Measurements from ENCODE around the gene PAXX. TPM values are rescaled to one million over a fixed set of nuclear protein-coding genes. Genes with fewer than 3 reads are reported as not detected.

Gene PAXX
- total and polyA plus RNA-seq, 9 of the 15 experiments (the other 6 are each of a cell fraction or from before 2014, with no cell fraction given): 1.2 to 175 (median 38.5) TPM

DNA sequence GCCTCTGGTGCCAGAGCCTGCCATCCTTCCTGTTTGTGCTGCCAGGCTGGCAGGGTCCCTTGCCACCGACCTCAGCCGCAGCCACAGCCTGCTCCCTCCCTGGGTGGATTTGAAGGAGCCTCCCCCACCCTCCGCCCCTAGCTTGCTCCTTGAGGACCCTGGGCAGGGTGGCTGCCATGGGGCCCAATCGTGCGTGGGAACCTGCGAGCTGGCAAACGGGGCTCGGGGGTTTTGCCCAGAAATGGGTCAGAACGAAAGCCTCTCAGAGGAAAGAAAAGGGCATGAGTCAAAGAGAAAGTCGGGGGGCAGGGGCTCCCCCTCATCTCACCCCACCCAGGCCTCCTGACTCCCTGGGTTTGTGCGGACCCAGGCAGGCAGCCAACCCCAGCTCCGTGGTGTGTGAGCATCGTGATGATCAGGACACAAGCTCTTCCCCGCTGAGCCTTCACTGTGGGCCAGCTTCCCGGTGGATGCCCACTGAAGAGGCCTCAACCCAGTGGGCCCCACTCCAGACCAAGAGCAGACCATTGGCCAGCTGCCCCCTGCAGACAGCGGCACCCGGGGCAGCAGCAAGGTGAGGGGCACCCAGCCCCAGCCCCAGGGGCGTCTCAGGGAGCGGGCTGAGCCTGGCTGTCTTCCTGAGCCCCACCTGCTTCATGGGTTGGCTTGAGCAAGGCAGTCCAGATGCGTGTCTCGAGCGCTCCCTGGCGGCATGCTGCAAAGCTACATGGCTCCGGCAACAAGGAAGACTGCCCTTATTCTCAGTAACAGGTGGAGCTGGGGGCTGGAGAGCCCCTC is 42.7 kb downstream of the PAXX start (continued):
- TF ChIP-seq, protein P1, sequence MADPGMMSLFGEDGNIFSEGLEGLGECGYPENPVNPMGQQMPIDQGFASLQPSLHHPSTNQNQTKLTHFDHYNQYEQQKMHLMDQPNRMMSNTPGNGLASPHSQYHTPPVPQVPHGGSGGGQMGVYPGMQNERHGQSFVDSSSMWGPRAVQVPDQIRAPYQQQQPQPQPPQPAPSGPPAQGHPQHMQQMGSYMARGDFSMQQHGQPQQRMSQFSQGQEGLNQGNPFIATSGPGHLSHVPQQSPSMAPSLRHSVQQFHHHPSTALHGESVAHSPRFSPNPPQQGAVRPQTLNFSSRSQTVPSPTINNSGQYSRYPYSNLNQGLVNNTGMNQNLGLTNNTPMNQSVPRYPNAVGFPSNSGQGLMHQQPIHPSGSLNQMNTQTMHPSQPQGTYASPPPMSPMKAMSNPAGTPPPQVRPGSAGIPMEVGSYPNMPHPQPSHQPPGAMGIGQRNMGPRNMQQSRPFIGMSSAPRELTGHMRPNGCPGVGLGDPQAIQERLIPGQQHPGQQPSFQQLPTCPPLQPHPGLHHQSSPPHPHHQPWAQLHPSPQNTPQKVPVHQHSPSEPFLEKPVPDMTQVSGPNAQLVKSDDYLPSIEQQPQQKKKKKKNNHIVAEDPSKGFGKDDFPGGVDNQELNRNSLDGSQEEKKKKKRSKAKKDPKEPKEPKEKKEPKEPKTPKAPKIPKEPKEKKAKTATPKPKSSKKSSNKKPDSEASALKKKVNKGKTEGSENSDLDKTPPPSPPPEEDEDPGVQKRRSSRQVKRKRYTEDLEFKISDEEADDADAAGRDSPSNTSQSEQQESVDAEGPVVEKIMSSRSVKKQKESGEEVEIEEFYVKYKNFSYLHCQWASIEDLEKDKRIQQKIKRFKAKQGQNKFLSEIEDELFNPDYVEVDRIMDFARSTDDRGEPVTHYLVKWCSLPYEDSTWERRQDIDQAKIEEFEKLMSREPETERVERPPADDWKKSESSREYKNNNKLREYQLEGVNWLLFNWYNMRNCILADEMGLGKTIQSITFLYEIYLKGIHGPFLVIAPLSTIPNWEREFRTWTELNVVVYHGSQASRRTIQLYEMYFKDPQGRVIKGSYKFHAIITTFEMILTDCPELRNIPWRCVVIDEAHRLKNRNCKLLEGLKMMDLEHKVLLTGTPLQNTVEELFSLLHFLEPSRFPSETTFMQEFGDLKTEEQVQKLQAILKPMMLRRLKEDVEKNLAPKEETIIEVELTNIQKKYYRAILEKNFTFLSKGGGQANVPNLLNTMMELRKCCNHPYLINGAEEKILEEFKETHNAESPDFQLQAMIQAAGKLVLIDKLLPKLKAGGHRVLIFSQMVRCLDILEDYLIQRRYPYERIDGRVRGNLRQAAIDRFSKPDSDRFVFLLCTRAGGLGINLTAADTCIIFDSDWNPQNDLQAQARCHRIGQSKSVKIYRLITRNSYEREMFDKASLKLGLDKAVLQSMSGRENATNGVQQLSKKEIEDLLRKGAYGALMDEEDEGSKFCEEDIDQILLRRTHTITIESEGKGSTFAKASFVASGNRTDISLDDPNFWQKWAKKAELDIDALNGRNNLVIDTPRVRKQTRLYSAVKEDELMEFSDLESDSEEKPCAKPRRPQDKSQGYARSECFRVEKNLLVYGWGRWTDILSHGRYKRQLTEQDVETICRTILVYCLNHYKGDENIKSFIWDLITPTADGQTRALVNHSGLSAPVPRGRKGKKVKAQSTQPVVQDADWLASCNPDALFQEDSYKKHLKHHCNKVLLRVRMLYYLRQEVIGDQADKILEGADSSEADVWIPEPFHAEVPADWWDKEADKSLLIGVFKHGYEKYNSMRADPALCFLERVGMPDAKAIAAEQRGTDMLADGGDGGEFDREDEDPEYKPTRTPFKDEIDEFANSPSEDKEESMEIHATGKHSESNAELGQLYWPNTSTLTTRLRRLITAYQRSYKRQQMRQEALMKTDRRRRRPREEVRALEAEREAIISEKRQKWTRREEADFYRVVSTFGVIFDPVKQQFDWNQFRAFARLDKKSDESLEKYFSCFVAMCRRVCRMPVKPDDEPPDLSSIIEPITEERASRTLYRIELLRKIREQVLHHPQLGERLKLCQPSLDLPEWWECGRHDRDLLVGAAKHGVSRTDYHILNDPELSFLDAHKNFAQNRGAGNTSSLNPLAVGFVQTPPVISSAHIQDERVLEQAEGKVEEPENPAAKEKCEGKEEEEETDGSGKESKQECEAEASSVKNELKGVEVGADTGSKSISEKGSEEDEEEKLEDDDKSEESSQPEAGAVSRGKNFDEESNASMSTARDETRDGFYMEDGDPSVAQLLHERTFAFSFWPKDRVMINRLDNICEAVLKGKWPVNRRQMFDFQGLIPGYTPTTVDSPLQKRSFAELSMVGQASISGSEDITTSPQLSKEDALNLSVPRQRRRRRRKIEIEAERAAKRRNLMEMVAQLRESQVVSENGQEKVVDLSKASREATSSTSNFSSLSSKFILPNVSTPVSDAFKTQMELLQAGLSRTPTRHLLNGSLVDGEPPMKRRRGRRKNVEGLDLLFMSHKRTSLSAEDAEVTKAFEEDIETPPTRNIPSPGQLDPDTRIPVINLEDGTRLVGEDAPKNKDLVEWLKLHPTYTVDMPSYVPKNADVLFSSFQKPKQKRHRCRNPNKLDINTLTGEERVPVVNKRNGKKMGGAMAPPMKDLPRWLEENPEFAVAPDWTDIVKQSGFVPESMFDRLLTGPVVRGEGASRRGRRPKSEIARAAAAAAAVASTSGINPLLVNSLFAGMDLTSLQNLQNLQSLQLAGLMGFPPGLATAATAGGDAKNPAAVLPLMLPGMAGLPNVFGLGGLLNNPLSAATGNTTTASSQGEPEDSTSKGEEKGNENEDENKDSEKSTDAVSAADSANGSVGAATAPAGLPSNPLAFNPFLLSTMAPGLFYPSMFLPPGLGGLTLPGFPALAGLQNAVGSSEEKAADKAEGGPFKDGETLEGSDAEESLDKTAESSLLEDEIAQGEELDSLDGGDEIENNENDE (IDR thresholded peaks at IDR 0.05; ENCODE audit: low read depth, low read length): no peak
- TF ChIP-seq PYGO2 (tag; IDR thresholded peaks at IDR 0.05): no peak
- TF ChIP-seq ZNF778 (CRISPR knock-in tag; IDR thresholded peaks at IDR 0.05): no peak
- TF ChIP-seq CCAR2 (IDR thresholded peaks at IDR 0.05; ENCODE audit: low read depth, low read length): no peak
- TF ChIP-seq, protein P2, sequence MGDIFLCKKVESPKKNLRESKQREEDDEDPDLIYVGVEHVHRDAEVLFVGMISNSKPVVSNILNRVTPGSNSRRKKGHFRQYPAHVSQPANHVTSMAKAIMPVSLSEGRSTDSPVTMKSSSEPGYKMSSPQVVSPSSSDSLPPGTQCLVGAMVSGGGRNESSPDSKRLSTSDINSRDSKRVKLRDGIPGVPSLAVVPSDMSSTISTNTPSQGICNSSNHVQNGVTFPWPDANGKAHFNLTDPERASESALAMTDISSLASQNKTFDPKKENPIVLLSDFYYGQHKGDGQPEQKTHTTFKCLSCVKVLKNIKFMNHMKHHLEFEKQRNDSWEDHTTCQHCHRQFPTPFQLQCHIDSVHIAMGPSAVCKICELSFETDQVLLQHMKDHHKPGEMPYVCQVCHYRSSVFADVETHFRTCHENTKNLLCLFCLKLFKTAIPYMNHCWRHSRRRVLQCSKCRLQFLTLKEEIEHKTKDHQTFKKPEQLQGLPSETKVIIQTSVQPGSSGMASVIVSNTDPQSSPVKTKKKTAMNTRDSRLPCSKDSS (IDR thresholded peaks at IDR 0.05; ENCODE audit: low read depth, partially characterized antibody): no peak
- TF ChIP-seq ZNF124 (CRISPR knock-in tag; IDR thresholded peaks at IDR 0.05): no peak
- TF ChIP-seq YY1 (IDR thresholded peaks at IDR 0.05; ENCODE audit: borderline replicate concordance in 1 of 3, control insufficient read depth in 1 of 3, extremely low read depth in 1 of 3, insufficient read depth in 3 of 3, insufficient read length in 1 of 3, insufficient replicate concordance in 2 of 3, low read depth in 1 of 3, low read length in 2 of 3): peak in 1 of 3 experiments; percentile 17
- TF ChIP-seq, protein P3, sequence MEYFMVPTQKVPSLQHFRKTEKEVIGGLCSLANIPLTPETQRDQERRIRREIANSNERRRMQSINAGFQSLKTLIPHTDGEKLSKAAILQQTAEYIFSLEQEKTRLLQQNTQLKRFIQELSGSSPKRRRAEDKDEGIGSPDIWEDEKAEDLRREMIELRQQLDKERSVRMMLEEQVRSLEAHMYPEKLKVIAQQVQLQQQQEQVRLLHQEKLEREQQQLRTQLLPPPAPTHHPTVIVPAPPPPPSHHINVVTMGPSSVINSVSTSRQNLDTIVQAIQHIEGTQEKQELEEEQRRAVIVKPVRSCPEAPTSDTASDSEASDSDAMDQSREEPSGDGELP (CRISPR knock-in tag; IDR thresholded peaks at IDR 0.05; ENCODE audit: borderline replicate concordance): peak; percentile 65; the same call in 1 of the 2 replicates
- TF ChIP-seq, protein P4, sequence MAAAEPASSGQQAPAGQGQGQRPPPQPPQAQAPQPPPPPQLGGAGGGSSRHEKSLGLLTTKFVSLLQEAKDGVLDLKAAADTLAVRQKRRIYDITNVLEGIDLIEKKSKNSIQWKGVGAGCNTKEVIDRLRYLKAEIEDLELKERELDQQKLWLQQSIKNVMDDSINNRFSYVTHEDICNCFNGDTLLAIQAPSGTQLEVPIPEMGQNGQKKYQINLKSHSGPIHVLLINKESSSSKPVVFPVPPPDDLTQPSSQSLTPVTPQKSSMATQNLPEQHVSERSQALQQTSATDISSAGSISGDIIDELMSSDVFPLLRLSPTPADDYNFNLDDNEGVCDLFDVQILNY (CRISPR knock-in tag; IDR thresholded peaks at IDR 0.05): no peak
- no peak for TF ChIP-seq SMARCB1 (IDR thresholded peaks at IDR 0.05; ENCODE audit: insufficient read length, low read depth)
- TF ChIP-seq TCF7L2 (IDR thresholded peaks at IDR 0.05; ENCODE audit: low read depth, low read length): no peak

Measured in K562 (cell line).